ENCODE results near the gene SPATS2L.

The SPATS2L gene

DNA sequence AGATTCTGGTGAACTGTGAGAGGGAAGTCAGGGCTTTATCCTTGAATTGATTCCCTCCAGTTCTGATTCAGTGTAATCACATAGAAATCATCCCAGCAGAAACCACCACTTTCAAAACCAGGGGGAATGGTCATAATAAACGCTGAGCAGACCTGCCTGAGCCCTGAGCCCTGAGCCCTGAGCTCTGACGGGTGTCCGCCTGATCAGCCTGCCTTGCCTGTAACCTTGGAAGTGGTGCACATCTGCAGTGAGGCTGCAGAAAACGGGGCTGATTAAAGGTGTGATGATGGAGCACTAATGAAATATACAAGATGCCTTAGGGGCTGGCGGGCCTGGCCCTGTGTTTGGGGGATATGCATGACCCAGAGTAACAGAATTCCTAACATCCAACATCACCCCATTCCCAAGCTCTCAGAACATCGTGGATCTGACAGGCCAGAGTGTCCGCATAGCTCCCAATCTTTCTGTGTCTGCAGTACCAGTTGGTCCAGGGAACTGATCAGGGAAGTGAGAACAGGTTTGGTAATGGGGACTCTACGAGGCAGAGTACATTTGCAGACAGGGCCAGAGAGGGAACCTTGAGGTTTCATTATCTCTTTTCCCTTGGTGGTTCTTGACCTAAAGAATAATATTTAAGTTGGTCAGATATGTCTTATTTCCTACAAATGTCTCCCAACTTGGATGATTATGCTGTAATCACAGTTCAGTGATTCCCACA is 165.6 kb downstream of the SPATS2L start:
- Histone ChIP-seq H3K4me3 (replicated peaks; ENCODE audit: low read depth, low read length) (no peak overlapping the region), H3K27me3 (replicated peaks; ENCODE audit: control insufficient read depth, insufficient read depth, low read length) (no peaks in the 10 kb centered on the region), H3K36me3 (ENCODE audit: control insufficient read depth, insufficient read depth, low read length) (no peaks in the 10 kb centered on the region; the same call in 1 of the 2 replicates)
- TF ChIP-seq, protein P1, sequence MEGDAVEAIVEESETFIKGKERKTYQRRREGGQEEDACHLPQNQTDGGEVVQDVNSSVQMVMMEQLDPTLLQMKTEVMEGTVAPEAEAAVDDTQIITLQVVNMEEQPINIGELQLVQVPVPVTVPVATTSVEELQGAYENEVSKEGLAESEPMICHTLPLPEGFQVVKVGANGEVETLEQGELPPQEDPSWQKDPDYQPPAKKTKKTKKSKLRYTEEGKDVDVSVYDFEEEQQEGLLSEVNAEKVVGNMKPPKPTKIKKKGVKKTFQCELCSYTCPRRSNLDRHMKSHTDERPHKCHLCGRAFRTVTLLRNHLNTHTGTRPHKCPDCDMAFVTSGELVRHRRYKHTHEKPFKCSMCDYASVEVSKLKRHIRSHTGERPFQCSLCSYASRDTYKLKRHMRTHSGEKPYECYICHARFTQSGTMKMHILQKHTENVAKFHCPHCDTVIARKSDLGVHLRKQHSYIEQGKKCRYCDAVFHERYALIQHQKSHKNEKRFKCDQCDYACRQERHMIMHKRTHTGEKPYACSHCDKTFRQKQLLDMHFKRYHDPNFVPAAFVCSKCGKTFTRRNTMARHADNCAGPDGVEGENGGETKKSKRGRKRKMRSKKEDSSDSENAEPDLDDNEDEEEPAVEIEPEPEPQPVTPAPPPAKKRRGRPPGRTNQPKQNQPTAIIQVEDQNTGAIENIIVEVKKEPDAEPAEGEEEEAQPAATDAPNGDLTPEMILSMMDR (IDR thresholded peaks at IDR 0.05; ENCODE audit: insufficient read depth, low read length, poor library complexity, severe bottlenecking) = no peak
- DNase-seq (ENCODE audit: extremely low read depth, insufficient read length) = no peak

DNA sequence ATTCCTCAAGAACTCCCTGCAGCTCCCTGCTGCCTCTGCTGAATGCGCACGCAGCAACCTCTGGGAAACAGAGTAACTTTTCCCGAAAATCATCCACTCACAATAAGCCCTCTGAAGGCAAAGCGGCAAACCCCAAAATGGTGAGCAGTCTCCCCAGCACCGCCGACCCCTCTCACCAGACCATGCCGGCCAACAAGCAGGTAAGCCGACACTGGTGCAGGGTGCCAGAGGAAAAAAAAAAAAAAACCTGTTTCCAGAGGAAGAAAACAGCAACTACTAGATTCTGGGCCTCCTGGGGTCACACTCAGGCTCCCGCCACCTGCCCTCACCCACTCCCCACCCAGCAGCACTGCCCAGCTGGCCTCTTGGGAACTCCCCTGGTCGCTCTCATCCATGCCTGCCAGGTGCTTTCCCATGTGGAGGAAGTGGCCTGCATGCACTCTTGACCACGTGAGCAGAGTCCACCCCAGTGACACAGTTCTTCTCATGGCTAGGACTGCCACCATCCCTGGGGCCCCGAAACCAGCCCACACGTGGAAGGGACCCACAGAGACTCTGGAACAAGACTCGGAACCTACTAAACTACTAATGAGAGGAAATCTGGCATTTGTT is 166.5 kb downstream of the SPATS2L start:
- peak; percentile 48 for DNase-seq (ENCODE audit: extremely low read depth, insufficient read length)
- Histone ChIP-seq H3K4me3 (replicated peaks; ENCODE audit: low read depth, low read length) (no peak overlapping the region), H3K27me3 (replicated peaks; ENCODE audit: control insufficient read depth, insufficient read depth, low read length) (no peaks in the 10 kb centered on the region), H3K36me3 (ENCODE audit: control insufficient read depth, insufficient read depth, low read length) (no peaks in the 10 kb centered on the region; the same call in 1 of the 2 replicates)
- TF ChIP-seq, protein P1 (IDR thresholded peaks at IDR 0.05; ENCODE audit: insufficient read depth, low read length, poor library complexity, severe bottlenecking) = no peak

DNA sequence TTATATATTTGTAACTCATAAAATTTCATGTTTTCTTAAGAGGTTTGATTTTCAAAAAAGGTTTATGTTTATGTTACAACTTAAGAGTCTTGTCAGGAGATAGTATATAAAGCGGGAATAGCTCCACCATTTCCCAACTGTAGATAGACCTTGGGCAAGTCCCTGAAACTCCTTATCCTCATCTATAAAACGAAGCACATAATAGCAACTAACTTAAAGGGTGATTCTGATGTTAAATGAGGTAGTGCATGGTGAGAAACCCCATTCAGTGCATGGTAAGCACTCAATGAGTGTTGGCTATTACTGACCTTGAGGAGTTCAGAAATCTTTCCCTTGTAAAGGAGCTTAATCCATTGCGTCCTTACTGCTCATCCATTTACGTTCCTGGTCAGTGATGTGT is 169.3 kb downstream of the SPATS2L start:
- Histone ChIP-seq H3K4me3 (replicated peaks; ENCODE audit: low read depth, low read length) (no peak overlapping the region), H3K27me3 (replicated peaks; ENCODE audit: control insufficient read depth, insufficient read depth, low read length) (no peaks in the 10 kb centered on the region), H3K36me3 (ENCODE audit: control insufficient read depth, insufficient read depth, low read length) (no peaks in the 10 kb centered on the region)
- no peak for DNase-seq (ENCODE audit: extremely low read depth, insufficient read length)
- TF ChIP-seq, protein P1 (IDR thresholded peaks at IDR 0.05; ENCODE audit: insufficient read depth, low read length, poor library complexity, severe bottlenecking) = no peak

DNA sequence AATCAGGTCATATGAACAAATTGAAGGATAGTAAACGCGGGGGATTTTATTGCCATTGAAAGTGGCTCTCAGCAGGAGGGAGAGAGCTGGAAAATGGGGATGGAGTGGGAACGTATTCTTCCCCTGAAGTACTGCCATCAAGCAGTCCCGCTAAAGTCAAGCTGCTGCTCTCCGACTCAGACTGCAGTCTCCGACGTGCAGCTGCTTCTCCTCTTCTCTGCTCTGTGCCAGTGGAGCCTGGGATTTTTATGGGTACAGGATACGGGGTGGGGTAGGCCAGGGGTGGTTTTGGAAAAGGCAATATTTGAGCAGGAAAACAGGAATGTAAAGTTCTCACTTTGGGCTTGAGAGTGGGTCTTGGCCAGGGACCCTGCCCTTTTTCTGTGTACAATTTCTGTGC is 170.3 kb downstream of the SPATS2L start:
- TF ChIP-seq, protein P1 (IDR thresholded peaks at IDR 0.05; ENCODE audit: insufficient read depth, low read length, poor library complexity, severe bottlenecking) = no peak
- H3K27me3 ChIP-seq (replicated peaks; ENCODE audit: control insufficient read depth, insufficient read depth, low read length) = no peaks in the 10 kb centered on the region
- no peaks in the 10 kb centered on the region for H3K36me3 ChIP-seq (ENCODE audit: control insufficient read depth, insufficient read depth, low read length)
- no peak overlapping the region for H3K4me3 ChIP-seq (replicated peaks; ENCODE audit: low read depth, low read length)
- DNase-seq (ENCODE audit: extremely low read depth, insufficient read length) = no peak

DNA sequence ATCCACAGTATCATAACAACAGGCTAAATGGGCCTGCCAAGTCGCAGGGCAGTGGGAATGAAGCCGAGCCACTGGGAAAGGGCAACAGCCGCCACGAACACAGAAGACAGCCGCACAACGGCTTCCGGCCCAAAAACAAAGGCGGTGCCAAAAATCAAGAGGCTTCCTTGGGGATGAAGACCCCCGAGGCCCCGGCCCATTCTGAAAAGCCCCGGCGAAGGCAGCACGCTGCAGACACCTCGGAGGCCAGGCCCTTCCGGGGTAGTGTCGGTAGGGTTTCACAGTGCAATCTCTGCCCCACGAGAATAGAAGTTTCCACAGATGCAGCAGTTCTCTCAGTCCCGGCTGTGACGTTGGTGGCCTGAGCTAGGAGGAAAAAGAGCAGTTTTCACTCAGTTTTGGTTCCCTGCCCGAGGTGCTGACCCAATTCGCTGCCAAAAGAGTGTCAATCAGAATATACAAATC is 171.2 kb downstream of the SPATS2L start:
- TF ChIP-seq, protein P1 (IDR thresholded peaks at IDR 0.05; ENCODE audit: insufficient read depth, low read length, poor library complexity, severe bottlenecking) = no peak
- no peaks in the 10 kb centered on the region for H3K36me3 ChIP-seq (ENCODE audit: control insufficient read depth, insufficient read depth, low read length)
- DNase-seq (ENCODE audit: extremely low read depth, insufficient read length) = no peak
- H3K27me3 ChIP-seq (replicated peaks; ENCODE audit: control insufficient read depth, insufficient read depth, low read length) = no peaks in the 10 kb centered on the region
- H3K4me3 ChIP-seq (replicated peaks; ENCODE audit: low read depth, low read length) = no peak overlapping the region

Measured in GM06990 (cell line).